ENCODE measurements around the gene KIF3C. TPM values are rescaled to one million over a fixed set of nuclear protein-coding genes. Genes with fewer than 3 reads are reported as not detected.
A peak's percentile ranks its signal among the peaks of the same experiment; 100 is the strongest.

The KIF3C gene
- total and polyA plus RNA-seq, 2 experiments from 2014 or later, result 7.0 to 7.2 TPM

DNA sequence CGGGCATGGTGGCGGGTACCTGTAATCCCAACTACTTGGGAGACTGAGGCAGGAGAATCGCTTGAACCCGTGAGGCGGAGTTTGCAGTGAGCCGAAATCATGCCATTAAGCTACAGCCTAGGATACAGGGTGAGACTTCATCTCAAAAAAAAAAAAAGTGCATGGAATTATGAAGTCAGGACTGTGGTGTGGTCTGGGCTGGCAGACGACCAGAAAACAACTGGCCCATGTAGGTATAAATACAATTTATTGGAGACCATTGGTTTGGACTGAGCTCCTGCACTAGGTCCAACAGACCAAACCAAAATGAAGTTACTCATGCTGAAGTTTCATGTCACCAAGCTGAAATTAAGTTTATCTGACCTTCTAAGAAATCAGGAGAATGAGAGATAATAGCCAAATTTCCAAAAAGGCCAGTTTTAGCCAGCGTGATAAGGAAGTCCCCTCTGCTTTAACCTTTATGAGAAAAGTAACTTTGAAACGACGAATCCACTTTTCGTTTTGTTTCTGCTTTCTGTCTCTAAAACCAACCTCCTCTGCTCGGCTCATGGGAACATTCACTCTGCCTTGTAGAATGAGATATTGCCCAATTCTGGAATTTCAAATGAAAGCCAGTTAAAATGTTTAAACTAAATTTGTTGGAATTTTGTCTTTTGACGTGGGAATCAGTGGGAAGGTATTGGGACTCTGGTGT is 33.9 kb upstream of the KIF3C start:
- in situ Hi-C loops (cut with MboI), result no loop called here
- Histone ChIP-seq H4K20me1 (ENCODE audit: insufficient read depth) (no peaks in the 10 kb centered on the region), H3K4me1 (ENCODE audit: insufficient read depth) (peaks cover 26% of the 10 kb centered on the region), H3K4me2 (ENCODE audit: unreplicated experiment) (no peak overlapping the region), H3K27me3 (replicated peaks; ENCODE audit: insufficient read depth) (no peaks in the 10 kb centered on the region), H3K9ac (no peak overlapping the region), H3K9me2 (ENCODE audit: insufficient read depth) (no peaks in the 10 kb centered on the region), H3K36me3 (ENCODE audit: low read depth) (no peaks in the 10 kb centered on the region), H3K79me2 (ENCODE audit: insufficient read depth) (no peaks in the 10 kb centered on the region), H2AFZ (no peak overlapping the region), H3K27ac (no peak overlapping the region), H3F3A (ENCODE audit: insufficient read depth) (peaks cover 20% of the 10 kb centered on the region), H3K4me3 (no peak overlapping the region), H3K9me3 (ENCODE audit: low read depth) (no peaks in the 10 kb centered on the region)
- DNase-seq, result no peak
- 86 to 87% methylated on average over 13 of the region's 13 CpGs for WGBS, 2 experiments (ENCODE audit: low coverage in 1 of 2, low lambda C conversion rate in 2 of 2, missing lambda C conversion rate in 2 of 2)
- no peak for TF ChIP-seq EZH2phosphoT487 (IDR thresholded peaks at IDR 0.05; ENCODE audit: insufficient read depth, low read depth)
- TF ChIP-seq EZH2 (IDR thresholded peaks at IDR 0.05; ENCODE audit: insufficient read depth, poor library complexity, severe bottlenecking), result no peak

DNA sequence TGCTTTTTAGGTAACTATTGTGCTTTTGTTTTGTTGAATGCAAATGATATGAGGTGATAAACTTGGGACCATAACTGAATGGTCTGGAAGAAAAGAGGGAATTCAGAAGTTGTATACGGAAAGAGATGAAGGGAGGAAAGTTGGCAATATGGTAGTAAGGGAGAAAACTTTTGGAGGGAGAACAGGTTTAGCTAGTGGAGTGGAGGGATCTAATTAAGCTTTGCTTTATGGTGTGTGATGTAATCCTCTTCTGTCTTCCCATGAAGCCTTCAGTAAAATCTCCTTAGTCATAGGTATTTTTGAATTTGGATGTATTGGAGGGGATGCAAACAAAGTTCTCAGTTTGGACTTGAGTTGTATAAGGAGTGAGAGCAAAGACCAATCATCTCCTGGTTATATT is 31.4 kb upstream of the KIF3C start:
- no peaks in the 10 kb centered on the region for H3K36me3 ChIP-seq (ENCODE audit: low read depth)
- peaks cover 25% of the 10 kb centered on the region for H3F3A ChIP-seq (ENCODE audit: insufficient read depth)
- H3K9me3 ChIP-seq (ENCODE audit: low read depth), result no peaks in the 10 kb centered on the region
- no peak overlapping the region for H2AFZ ChIP-seq
- no peaks in the 10 kb centered on the region for H3K27me3 ChIP-seq (replicated peaks; ENCODE audit: insufficient read depth)
- no peak overlapping the region for H3K4me2 ChIP-seq (ENCODE audit: unreplicated experiment)
- no peaks in the 10 kb centered on the region for H3K9me2 ChIP-seq (ENCODE audit: insufficient read depth)
- 74 to 86% methylated on average over 1 of the region's 1 CpG for WGBS, 2 experiments (ENCODE audit: low coverage in 1 of 2, low lambda C conversion rate in 2 of 2, missing lambda C conversion rate in 2 of 2)
- H3K9ac ChIP-seq, result no peak overlapping the region
- H4K20me1 ChIP-seq (ENCODE audit: insufficient read depth), result no peaks in the 10 kb centered on the region
- H3K4me1 ChIP-seq (ENCODE audit: insufficient read depth), result peaks cover 33% of the 10 kb centered on the region
- TF ChIP-seq EZH2phosphoT487 (IDR thresholded peaks at IDR 0.05; ENCODE audit: insufficient read depth, low read depth) (no peak), EZH2 (IDR thresholded peaks at IDR 0.05; ENCODE audit: insufficient read depth, poor library complexity, severe bottlenecking) (no peak)
- no peak overlapping the region for H3K27ac ChIP-seq
- no peak for DNase-seq
- in situ Hi-C loops (cut with MboI), result no loop called here
- no peak overlapping the region for H3K4me3 ChIP-seq
- no peaks in the 10 kb centered on the region for H3K79me2 ChIP-seq (ENCODE audit: insufficient read depth)

DNA sequence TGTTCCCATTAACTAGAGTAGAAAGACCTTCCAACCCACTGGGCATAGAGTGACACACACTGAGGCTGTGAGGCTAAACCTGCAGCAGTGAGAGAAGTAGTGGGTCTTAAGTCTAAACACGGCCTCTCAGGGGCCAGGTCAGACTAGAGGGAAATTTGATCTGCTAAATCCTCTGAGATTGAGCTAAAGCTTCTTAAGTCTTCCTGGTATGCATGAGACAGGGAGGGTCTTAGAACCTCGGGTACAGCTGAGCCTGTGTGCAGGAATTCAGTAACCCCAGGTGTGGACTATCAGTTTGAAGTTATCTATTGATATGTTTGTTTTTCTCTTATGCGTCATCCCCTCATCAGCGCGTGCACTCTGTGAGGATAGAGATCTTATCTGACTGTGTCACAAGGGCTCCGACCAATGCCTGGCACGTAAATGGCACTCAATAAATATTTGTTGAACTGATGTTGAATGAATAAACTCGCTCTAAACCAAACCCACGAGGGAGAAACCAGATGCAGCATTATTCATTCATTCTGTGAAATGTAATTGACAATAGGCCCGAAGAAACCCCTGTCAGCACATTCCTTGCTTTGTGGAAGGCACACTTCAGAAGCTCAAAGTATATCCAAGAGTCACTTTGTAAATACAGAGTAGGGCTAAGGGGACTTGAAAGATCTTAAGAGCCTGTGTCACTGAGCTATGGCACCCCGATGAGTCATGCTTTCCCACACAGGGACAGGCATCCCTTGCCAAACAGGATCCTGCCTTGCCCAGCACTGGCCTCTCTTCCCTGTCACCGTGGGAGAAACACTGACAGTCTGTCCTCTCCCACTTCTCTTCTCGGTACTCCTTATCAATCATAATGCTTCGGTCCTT is 29.9 kb upstream of the KIF3C start:
- no peak overlapping the region for H3K4me2 ChIP-seq (ENCODE audit: unreplicated experiment)
- H3F3A ChIP-seq (ENCODE audit: insufficient read depth), result peaks cover 15% of the 10 kb centered on the region
- 32 to 33% methylated on average over 14 of the region's 14 CpGs for WGBS, 2 experiments (ENCODE audit: low coverage in 1 of 2, low lambda C conversion rate in 2 of 2, missing lambda C conversion rate in 2 of 2)
- peaks cover 25% of the 10 kb centered on the region for H3K4me1 ChIP-seq (ENCODE audit: insufficient read depth)
- H3K9me3 ChIP-seq (ENCODE audit: low read depth), result no peaks in the 10 kb centered on the region
- H3K36me3 ChIP-seq (ENCODE audit: low read depth), result no peaks in the 10 kb centered on the region
- no peaks in the 10 kb centered on the region for H4K20me1 ChIP-seq (ENCODE audit: insufficient read depth)
- no peak overlapping the region for H3K4me3 ChIP-seq
- no peaks in the 10 kb centered on the region for H3K27me3 ChIP-seq (replicated peaks; ENCODE audit: insufficient read depth)
- TF ChIP-seq EZH2 (IDR thresholded peaks at IDR 0.05; ENCODE audit: insufficient read depth, poor library complexity, severe bottlenecking) (no peak), EZH2phosphoT487 (IDR thresholded peaks at IDR 0.05; ENCODE audit: insufficient read depth, low read depth) (no peak)
- H3K9ac ChIP-seq, result no peak overlapping the region
- H3K27ac ChIP-seq, result no peak overlapping the region
- in situ Hi-C loops (cut with MboI), result no loop called here
- H3K79me2 ChIP-seq (ENCODE audit: insufficient read depth), result no peaks in the 10 kb centered on the region
- 0 out of 2 replicates have a peak overlapping the region, but pooled peaks have one; percentile 9 for H2AFZ ChIP-seq
- H3K9me2 ChIP-seq (ENCODE audit: insufficient read depth), result no peaks in the 10 kb centered on the region
- peak; percentile 66 for DNase-seq

DNA sequence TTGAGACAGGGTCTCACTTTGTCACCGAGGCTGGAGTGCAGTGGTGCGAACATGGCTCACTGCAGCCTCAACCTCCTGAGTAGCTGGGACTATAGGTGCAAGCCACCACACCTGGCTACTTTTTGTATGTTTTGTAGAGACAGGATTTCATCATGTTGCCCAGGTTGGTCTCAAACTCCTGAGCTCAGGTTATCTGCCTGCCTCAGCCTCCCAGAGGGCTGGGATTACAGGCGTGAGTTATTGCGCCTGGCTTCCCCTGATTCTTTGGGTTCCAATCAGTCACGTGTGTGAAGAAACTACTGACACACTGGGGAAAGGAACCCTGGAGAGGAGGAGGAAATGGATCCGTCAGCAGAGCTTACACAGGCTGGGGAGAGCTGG is 29.3 kb upstream of the KIF3C start:
- H3K4me3 ChIP-seq, result no peak overlapping the region
- no peak for TF ChIP-seq EZH2 (IDR thresholded peaks at IDR 0.05; ENCODE audit: insufficient read depth, poor library complexity, severe bottlenecking)
- TF ChIP-seq EZH2phosphoT487 (IDR thresholded peaks at IDR 0.05; ENCODE audit: insufficient read depth, low read depth), result no peak
- peaks cover 15% of the 10 kb centered on the region for H3F3A ChIP-seq (ENCODE audit: insufficient read depth)
- no peaks in the 10 kb centered on the region for H3K9me2 ChIP-seq (ENCODE audit: insufficient read depth)
- no peaks in the 10 kb centered on the region for H3K27me3 ChIP-seq (replicated peaks; ENCODE audit: insufficient read depth)
- no peak overlapping the region for H3K27ac ChIP-seq
- H3K9me3 ChIP-seq (ENCODE audit: low read depth), result no peaks in the 10 kb centered on the region
- H3K4me1 ChIP-seq (ENCODE audit: insufficient read depth), result peaks cover 24% of the 10 kb centered on the region
- H3K4me2 ChIP-seq (ENCODE audit: unreplicated experiment), result no peak overlapping the region
- H3K79me2 ChIP-seq (ENCODE audit: insufficient read depth), result no peaks in the 10 kb centered on the region
- in situ Hi-C loops (cut with MboI), result no loop called here
- DNase-seq, result no peak
- 82 to 83% methylated on average over 6 of the region's 6 CpGs for WGBS, 2 experiments (ENCODE audit: low coverage in 1 of 2, low lambda C conversion rate in 2 of 2, missing lambda C conversion rate in 2 of 2)
- H2AFZ ChIP-seq, result no peak overlapping the region
- no peaks in the 10 kb centered on the region for H3K36me3 ChIP-seq (ENCODE audit: low read depth)
- no peaks in the 10 kb centered on the region for H4K20me1 ChIP-seq (ENCODE audit: insufficient read depth)
- H3K9ac ChIP-seq, result no peak overlapping the region

Data from GM23248 (cell line).